OCI-LY3 (cell line): ENCODE measurements around the gene MINDY4B.

Experiments
- H2AFZ ChIP-seq: fragments of 200-600, 300-600 bp; shearing (Covaris generic); 2 replicates; pipeline ENCODE4 v1.6.0; 2014; ENCODE audit warnings: antibody characterized with exemption, low read depth, low read length
- H3K27ac ChIP-seq: fragments of 200-600, 300-600 bp; sonication (generic); 2 replicates; pipeline ENCODE4 v1.5.1; 2014; ENCODE audit warnings: mild to moderate bottlenecking, low read length, moderate library complexity, mixed read lengths
- H3K27me3 ChIP-seq: fragments of 200-600, 300-600 bp; sonication (generic); 2 replicates; pipeline ENCODE4 v1.6.1; 2014; ENCODE audit warnings: low read depth, low read length, mixed read lengths
- H3K36me3 ChIP-seq: fragments of 200-600, 300-600 bp; sonication (generic); replicated peaks from 2 replicates; pipeline ENCODE3; 2014; ENCODE audit warnings: low read depth, low read length, mixed read lengths
- H3K4me1 ChIP-seq: fragments of 300-600, 200-600 bp; sonication (generic); 2 replicates; pipeline ENCODE4 v1.6.1; 2014; ENCODE audit warnings: low read length, mixed read lengths
- H3K4me2 ChIP-seq: fragments of 200-600, 300-600 bp; sonication (generic); 2 replicates; pipeline ENCODE4 v1.6.1; 2014; ENCODE audit warnings: low read length, mixed read lengths
- H3K4me3 ChIP-seq: fragments of 300-600, 200-600 bp; sonication (generic); 2 replicates; pipeline ENCODE4 v1.5.1; 2014; ENCODE audit warnings: antibody characterized with exemption, mild to moderate bottlenecking, low read length, moderate library complexity
- H3K79me2 ChIP-seq: fragments of 300-600, 200-600 bp; shearing (Covaris generic); 2 replicates; pipeline ENCODE4 v1.6.1; 2014; ENCODE audit warnings: mild to moderate bottlenecking, low read length, mixed read lengths
- H3K9ac ChIP-seq: fragments of 300-600, 200-600 bp; shearing (Covaris generic); 2 replicates; pipeline ENCODE4 v1.6.0; 2014; ENCODE audit warnings: mild to moderate bottlenecking, low read length, moderate library complexity
- H3K9me3 ChIP-seq: fragments of 200-600, 300-600 bp; shearing (Covaris generic); 2 replicates; pipeline ENCODE4 v1.6.1; 2014; ENCODE audit warnings: low read length, mixed read lengths; ENCODE audit not compliant: insufficient read depth
- H4K20me1 ChIP-seq: fragments of 200-600, 300-600 bp; sonication (generic); 2 replicates; pipeline ENCODE4 v1.6.1; 2016; ENCODE audit warnings: low read length, mixed read lengths; ENCODE audit not compliant: insufficient read depth
- CTCF ChIP-seq: fragments of 200-600, 300-600 bp; sonication (generic); IDR thresholded peaks from 2 replicates; pipeline ENCODE4 v1.5.1; 2014; ENCODE audit warnings: antibody characterized with exemption, low read length, low read depth
- EZH2phosphoT487 ChIP-seq: fragments of 200-600 bp; shearing (Covaris generic); IDR thresholded peaks from 2 replicates; pipeline ENCODE4 v1.6.1; 2018; ENCODE audit warnings: antibody characterized with exemption, mixed run types, low read depth

MINDY4B gene

DNA sequence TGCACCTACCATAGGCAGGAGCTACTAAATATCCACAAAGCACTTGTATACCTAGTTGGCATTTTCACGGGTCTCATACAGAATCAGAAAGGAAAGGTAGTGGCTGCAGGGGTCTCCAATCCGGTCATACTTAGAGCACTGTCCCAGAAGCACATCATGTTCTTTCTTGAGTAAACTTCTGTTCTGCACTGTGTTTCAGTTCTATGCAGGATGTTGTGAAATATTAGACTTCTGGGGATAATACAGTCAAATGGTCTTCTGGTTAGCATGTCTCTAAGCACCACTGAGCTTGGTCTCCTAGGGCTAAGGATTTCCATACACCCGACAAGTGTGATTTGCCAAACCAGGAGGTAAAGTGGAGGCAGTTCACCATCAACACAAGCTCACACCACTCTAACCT is 27.9 kb downstream of the MINDY4B start:
- TF ChIP-seq CTCF = no peak
- no peak for TF ChIP-seq EZH2phosphoT487
- H3K9me3 ChIP-seq = no peaks in the 10 kb centered on the region
- no peak overlapping the region for H3K4me2 ChIP-seq
- H4K20me1 ChIP-seq = no peaks in the 10 kb centered on the region
- peaks cover 8% of the 10 kb centered on the region for H3K27me3 ChIP-seq
- H2AFZ ChIP-seq = no peak overlapping the region
- H3K4me1 ChIP-seq = peaks cover 15% of the 10 kb centered on the region
- no peaks in the 10 kb centered on the region for H3K79me2 ChIP-seq
- H3K36me3 ChIP-seq = no peaks in the 10 kb centered on the region
- H3K4me3 ChIP-seq = no peak overlapping the region
- no peak overlapping the region for H3K9ac ChIP-seq
- no peak overlapping the region for H3K27ac ChIP-seq

DNA sequence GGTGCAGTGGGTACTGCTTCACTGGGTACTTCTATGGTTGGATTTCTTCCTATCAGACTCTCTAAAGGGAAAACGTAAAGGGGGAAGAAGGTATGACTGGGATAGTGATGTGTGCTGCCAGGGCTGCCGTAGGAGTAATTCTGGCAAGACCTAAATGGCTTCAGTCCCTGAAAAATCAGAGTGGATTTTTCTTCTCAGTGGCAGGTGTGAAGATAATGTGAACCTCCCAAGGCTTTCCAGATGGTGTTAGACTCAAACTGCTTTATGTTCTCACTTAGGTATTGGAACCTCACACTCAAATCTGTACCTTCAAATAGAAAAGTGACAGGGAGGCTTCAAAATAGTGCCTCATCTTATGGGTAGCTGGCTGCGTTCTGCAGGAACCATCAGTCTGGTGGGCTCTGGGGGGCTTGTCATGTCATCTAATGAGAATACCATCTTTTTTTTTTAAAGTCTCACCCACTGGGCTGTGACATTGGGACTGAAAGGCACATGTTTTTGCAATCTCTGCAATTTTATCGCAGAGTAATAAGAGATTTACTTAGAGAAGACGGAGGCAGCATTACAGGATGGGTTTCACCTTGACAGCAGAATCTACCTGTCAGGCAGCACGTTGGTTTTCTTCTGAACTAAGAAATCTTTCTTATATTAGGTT is 28.5 kb downstream of the MINDY4B start:
- H2AFZ ChIP-seq = no peak overlapping the region
- TF ChIP-seq CTCF (no peak), EZH2phosphoT487 (no peak)
- H3K4me1 ChIP-seq = peaks cover 15% of the 10 kb centered on the region
- H3K27me3 ChIP-seq = peaks cover 8% of the 10 kb centered on the region
- H3K27ac ChIP-seq = no peak overlapping the region
- H3K79me2 ChIP-seq = no peaks in the 10 kb centered on the region
- H4K20me1 ChIP-seq = no peaks in the 10 kb centered on the region
- H3K4me3 ChIP-seq = no peak overlapping the region
- H3K9ac ChIP-seq = no peak overlapping the region
- H3K4me2 ChIP-seq = no peak overlapping the region
- H3K9me3 ChIP-seq = no peaks in the 10 kb centered on the region
- H3K36me3 ChIP-seq = no peaks in the 10 kb centered on the region

- no peak for TF ChIP-seq EZH2phosphoT487
- no peak for TF ChIP-seq CTCF
- H3K4me3 ChIP-seq = no peak overlapping the region
Observed at GRCh38 chr3:150875548-150875947, 29.7 kb downstream of the MINDY4B start.

DNA sequence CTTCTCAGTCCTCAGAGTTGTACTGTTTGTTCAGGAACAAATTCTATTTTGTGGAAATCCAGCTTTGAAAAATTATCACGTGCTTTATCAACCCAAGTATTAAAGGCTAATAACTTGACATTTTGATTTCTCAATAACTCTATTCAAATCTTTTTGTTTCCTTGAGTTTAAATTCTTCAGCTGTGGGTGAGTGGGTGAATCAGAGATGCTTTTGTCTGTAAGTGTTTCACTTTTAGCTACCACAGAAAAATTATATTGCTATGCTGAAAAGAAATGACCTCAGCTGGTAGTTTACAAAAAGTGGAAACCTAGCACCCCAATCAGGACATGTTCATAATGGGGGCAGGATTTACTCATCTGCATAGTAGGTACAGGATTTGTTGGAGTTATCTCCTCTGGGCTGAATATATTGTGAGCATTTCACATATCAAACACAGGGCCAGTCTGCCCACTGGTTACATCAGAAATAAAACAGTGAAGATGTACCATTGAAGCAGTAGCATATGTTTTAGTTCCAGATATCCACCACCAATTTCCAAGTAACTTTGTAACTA is 30.5 kb downstream of the MINDY4B start:
- Histone ChIP-seq H3K79me2 (no peaks in the 10 kb centered on the region), H3K4me3 (no peak overlapping the region), H4K20me1 (no peaks in the 10 kb centered on the region), H3K4me1 (peaks cover 15% of the 10 kb centered on the region), H3K27ac (no peak overlapping the region), H3K27me3 (peaks cover 8% of the 10 kb centered on the region), H3K9me3 (no peaks in the 10 kb centered on the region), H3K4me2 (no peak overlapping the region), H3K36me3 (no peaks in the 10 kb centered on the region), H2AFZ (no peak overlapping the region), H3K9ac (no peak overlapping the region)
- TF ChIP-seq EZH2phosphoT487 (no peak), CTCF (no peak)

More at GRCh38 chr3:150875548-150875947, 29.7 kb downstream of the MINDY4B start:
- Histone ChIP-seq H3K27ac (0 out of 2 replicates have a peak overlapping the region, but pooled peaks have one; percentile 1), H3K36me3 (no peaks in the 10 kb centered on the region), H3K79me2 (no peaks in the 10 kb centered on the region), H4K20me1 (no peaks in the 10 kb centered on the region), H3K9me3 (no peaks in the 10 kb centered on the region), H3K9ac (no peak overlapping the region), H3K27me3 (peaks cover 8% of the 10 kb centered on the region), H3K4me1 (peaks cover 15% of the 10 kb centered on the region), H3K4me2 (peak overlapping the region; percentile 38), H2AFZ (no peak overlapping the region)
